Prostate gland (tissue), 2 donors: Measurements from ENCODE around the gene DLEC1. TPM values are rescaled to one million over a fixed set of nuclear protein-coding genes. Genes with fewer than 3 reads are reported as not detected.

Experiments used
- DNase-seq: peaks from one replicate; pipeline ENCODE4 v3.0.0-alpha.2; 2019; ENCODE audit warnings: low spot score
- H3K27ac ChIP-seq, 2 donors: fragments of 200-600 bp; sonication (generic); 2 replicates each; pipeline ENCODE4 v1.5.1; 2017 to 2019
- H3K27me3 ChIP-seq: fragments of 200-600 bp; sonication (generic); replicated peaks from 2 replicates; pipeline ENCODE4 v1.5.1; 2019; ENCODE audit not compliant: insufficient read depth
- H3K36me3 ChIP-seq, 2 donors: fragments of 200-600 bp; sonication (generic); 1 replicate in 1 of 2; 2 replicates in 1 of 2; pipeline versions ENCODE4 v1.5.1 to v1.8.1; 2017 to 2019
- H3K4me1 ChIP-seq: fragments of 200-600 bp; sonication (generic); replicated peaks from 2 replicates; pipeline ENCODE4 v1.5.1; 2019
- H3K4me3 ChIP-seq, 2 donors: fragments of 200-600 bp; sonication (generic); 2 replicates each; pipeline ENCODE4 v1.5.1; 2017 to 2019
- H3K9me3 ChIP-seq: fragments of 200-600 bp; sonication (generic); 2 replicates; pipeline ENCODE4 v1.5.1; 2017
- CTCF ChIP-seq, 4 experiments: fragments of 200-600 bp in 2 of 4; fragments of 450-650 bp in 2 of 4; sonication (generic) in 2 of 4; IDR thresholded peaks; 1 replicate in 3 of 4; 2 replicates in 1 of 4; pipeline ENCODE4 v1.5.1; 2016 to 2019; ENCODE audit warnings: antibody characterized with exemption in 4 of 4, mild to moderate bottlenecking in 2 of 4, moderate library complexity in 2 of 4
- POLR2A ChIP-seq: fragments of 450-650 bp; IDR thresholded peaks from one replicate; pipeline ENCODE4 v1.6.1; 2016; ENCODE audit warnings: antibody characterized with exemption, mild to moderate bottlenecking
- POLR2AphosphoS5 ChIP-seq: sonication (generic); formaldehyde crosslinking; IDR thresholded peaks from one replicate; pipeline ENCODE4 v1.6.1; 2017; ENCODE audit warnings: antibody characterized with exemption
- WGBS: methylation state at CpG from one replicate; pipeline ENCODE4 v1.1.5; 2018; 5-methylcytosine and 5-hydroxymethylcytosine counted together
- intact Hi-C: fragments of 100-400 bp; cut with DNase I; formaldehyde crosslinking; loops from one replicate; pipeline ENCODE4 v1.14.2; 2022
- total RNA-seq, 2 donors: library from RNA; depleted of rRNA; stranded (reverse); fragments of >200 nt; gene quantifications; one replicate each; pipeline ENCODE4 v1.1.0, GENCODE V29; 2016

Gene DLEC1
- total RNA-seq, 2 donors from 2014 or later = 0.32 to 13.1 TPM

- 88% methylated on average over 6 of the region's 6 CpGs for WGBS
- intact Hi-C loops = no loop called here
- H3K36me3 ChIP-seq = no peaks in the 10 kb centered on the region
- H3K27me3 ChIP-seq = no peaks in the 10 kb centered on the region
- TF ChIP-seq CTCF (IDR thresholded peaks at IDR 0.05) = no peak
- TF ChIP-seq POLR2AphosphoS5 = no peak
- DNase-seq = no peak
- no peaks in the 10 kb centered on the region for H3K9me3 ChIP-seq
- no peak overlapping the region for H3K27ac ChIP-seq
- H3K4me3 ChIP-seq = no peak overlapping the region
- peaks cover 7% of the 10 kb centered on the region for H3K4me1 ChIP-seq
Measured at GRCh38 chr3:38027466-38028465, 11.2 kb upstream of the DLEC1 start.

- TF ChIP-seq POLR2AphosphoS5 (no peak), POLR2A (no peak), CTCF (IDR thresholded peaks at IDR 0.05) (no peak)
- Histone ChIP-seq H3K27me3 (no peaks in the 10 kb centered on the region), H3K9me3 (no peaks in the 10 kb centered on the region), H3K36me3 (no peaks in the 10 kb centered on the region), H3K27ac (peak overlapping the region; percentile 73 to 75), H3K4me3 (peak overlapping the region; percentile 49 to 56), H3K4me1 (peaks cover 7% of the 10 kb centered on the region)
- no peak for DNase-seq
- intact Hi-C loops = no loop called here
- WGBS = 28% methylated on average over 27 of the region's 45 CpGs
Measured at GRCh38 chr3:38028621-38029361, 10.2 kb upstream of the DLEC1 start.

GRCh38 chr3:38029400-38030125 lies 9.4 kb upstream of the DLEC1 start, which contains the start of gene PLCD1:
TSS of gene PLCD1 (minus strand) at chr3:38029642. CDS start at chr3:38029539, 103 bp downstream.
- peak; percentile 57 for DNase-seq
- WGBS = 2% methylated on average over 31 of the region's 75 CpGs
- H3K27me3 ChIP-seq = no peaks in the 10 kb centered on the region
- TF ChIP-seq POLR2A (peak; percentile 64), POLR2AphosphoS5 (peak; percentile 67), CTCF (IDR thresholded peaks at IDR 0.05) (peak in 1 of 4 experiments; percentile 25)
- intact Hi-C loops = no loop called here
- no peaks in the 10 kb centered on the region for H3K9me3 ChIP-seq
- peak within 1 kb of the TSS; percentile 49 to 56 for H3K4me3 ChIP-seq
- H3K4me1 ChIP-seq = peaks cover 7% of the 10 kb centered on the region
- H3K27ac ChIP-seq = peak within 1 kb of the TSS; percentile 73 to 75
- no peaks in the 10 kb centered on the region for H3K36me3 ChIP-seq

- DNase-seq = no peak
- TF ChIP-seq POLR2A (peak; percentile 28), POLR2AphosphoS5 (peak; percentile 11), CTCF (IDR thresholded peaks at IDR 0.05) (no peak)
- H3K27me3 ChIP-seq = no peaks in the 10 kb centered on the region
- intact Hi-C loops = no loop called here
- H3K27ac ChIP-seq = peak overlapping the region; percentile 73 to 75
- H3K4me1 ChIP-seq = peaks cover 7% of the 10 kb centered on the region
- H3K4me3 ChIP-seq = peak overlapping the region; percentile 49 to 56
- 39% methylated on average over 7 of the region's 8 CpGs for WGBS
- H3K36me3 ChIP-seq = no peaks in the 10 kb centered on the region
- H3K9me3 ChIP-seq = no peaks in the 10 kb centered on the region
Measured at GRCh38 chr3:38030126-38031021, 8.6 kb upstream of the DLEC1 start.
